Measurements from ENCODE around the gene PITPNC1. TPM values are rescaled to one million over a fixed set of nuclear protein-coding genes. Genes with fewer than 3 reads are reported as not detected.

Gene PITPNC1
- total RNA-seq, 1 donor = 25.7 TPM

DNA sequence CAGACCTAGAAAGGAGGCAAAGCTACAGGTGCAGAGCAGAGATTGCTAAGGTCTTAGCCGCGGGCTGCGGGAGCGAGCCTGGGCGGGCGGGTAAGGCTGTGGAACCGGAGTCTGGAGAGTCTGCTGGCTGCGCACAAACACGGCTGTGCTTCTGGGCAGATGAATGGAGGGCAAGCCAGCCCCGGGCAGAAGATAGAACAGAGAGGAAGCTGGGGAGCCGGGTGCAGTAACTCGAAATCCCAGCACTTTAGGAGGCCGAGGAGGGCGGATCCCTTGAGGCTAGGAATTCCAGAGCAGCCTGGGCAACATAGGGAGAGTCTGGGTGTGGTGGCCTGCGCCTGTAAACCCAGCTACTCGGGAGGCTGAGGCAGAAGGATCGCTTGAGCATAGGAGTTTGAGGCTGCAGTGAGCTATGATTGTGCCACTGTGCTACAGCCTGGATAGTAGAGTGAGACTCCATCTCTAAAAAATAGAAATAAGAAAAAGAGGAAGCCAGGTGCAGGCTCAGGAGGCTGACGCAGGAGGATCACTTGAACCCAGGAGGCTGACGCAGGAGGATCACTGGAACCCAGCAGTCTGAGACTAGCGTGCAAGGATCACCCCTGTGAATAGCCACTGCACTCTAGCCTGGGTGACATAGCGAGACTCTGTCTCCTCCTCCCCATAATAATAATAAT, 56.3 kb downstream of the PITPNC1 start:
- TF ChIP-seq, protein P1, sequence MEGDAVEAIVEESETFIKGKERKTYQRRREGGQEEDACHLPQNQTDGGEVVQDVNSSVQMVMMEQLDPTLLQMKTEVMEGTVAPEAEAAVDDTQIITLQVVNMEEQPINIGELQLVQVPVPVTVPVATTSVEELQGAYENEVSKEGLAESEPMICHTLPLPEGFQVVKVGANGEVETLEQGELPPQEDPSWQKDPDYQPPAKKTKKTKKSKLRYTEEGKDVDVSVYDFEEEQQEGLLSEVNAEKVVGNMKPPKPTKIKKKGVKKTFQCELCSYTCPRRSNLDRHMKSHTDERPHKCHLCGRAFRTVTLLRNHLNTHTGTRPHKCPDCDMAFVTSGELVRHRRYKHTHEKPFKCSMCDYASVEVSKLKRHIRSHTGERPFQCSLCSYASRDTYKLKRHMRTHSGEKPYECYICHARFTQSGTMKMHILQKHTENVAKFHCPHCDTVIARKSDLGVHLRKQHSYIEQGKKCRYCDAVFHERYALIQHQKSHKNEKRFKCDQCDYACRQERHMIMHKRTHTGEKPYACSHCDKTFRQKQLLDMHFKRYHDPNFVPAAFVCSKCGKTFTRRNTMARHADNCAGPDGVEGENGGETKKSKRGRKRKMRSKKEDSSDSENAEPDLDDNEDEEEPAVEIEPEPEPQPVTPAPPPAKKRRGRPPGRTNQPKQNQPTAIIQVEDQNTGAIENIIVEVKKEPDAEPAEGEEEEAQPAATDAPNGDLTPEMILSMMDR (IDR thresholded peaks at IDR 0.05; ENCODE audit: insufficient read depth, low read length) = no peak
- no peak overlapping the region for H3K4me3 ChIP-seq (ENCODE audit: low read depth, low read length)
- DNase-seq (ENCODE audit: low read depth) = no peak

DNA sequence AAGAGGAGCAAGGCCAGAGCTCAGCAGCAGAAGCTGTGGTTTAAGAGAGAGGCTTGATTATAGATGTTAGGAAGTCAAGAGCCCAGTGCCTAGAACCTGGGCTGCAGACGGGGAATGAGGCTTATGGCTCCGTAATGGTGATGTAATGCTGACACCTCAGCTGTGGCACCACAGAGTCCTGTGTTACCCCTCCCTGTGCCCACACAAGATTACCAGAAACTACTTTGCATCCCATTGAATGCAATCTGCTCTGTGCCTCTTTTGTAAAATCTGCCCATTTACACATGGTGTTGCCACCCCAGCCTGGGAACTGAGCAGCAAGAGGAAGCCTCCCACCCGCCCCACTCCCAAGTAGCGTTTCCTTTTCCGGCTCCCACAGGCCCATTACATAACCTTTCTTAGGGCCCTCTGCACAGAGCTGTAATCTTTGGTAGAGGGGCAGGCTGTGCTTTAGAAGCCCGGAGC, 57.0 kb downstream of the PITPNC1 start:
- TF ChIP-seq, protein P1 (IDR thresholded peaks at IDR 0.05; ENCODE audit: insufficient read depth, low read length) = no peak
- no peak for DNase-seq (ENCODE audit: low read depth)
- no peak overlapping the region for H3K4me3 ChIP-seq (ENCODE audit: low read depth, low read length)

DNA sequence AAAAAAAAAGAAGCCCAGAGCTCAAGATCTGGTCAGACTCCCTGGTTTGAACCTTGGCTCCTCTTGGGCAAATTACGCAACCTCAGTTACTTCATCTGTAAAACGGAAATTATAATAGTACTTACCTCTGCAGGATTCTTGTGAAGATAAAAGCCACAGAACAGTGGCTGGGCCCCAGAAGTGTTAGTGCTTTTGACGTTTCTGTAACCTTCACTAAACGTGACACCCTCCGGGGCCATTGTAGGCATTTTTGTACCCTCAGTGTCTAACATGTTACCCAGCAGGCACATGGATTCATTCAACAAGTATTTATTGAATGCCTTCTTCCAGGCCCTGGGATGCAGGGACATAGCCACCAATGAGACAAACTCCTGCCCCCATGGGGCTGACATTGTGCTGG, 58.0 kb downstream of the PITPNC1 start:
- TF ChIP-seq, protein P1 (IDR thresholded peaks at IDR 0.05; ENCODE audit: insufficient read depth, low read length) = no peak
- H3K4me3 ChIP-seq (ENCODE audit: low read depth, low read length) = no peak overlapping the region
- peak; percentile 29 for DNase-seq (ENCODE audit: low read depth)

DNA sequence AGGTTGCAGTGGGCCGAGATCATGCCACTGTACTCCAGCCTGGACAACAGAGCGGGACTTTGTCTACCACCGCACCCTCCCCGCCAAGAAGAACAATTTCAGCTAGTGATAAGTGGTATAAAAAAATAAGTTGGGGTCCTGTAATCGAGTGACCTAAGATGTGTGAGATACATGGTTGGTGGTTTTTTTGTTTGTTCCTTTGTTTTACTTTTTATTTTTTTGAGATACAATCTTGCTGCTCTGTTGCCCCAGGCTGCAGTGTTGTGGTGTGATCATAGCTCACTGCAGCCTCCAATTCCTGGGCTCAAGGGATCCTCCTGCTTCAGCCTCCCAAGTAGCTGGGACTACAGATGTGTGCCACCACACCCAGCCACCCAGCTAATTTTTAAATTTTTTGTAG, 58.7 kb downstream of the PITPNC1 start:
- H3K4me3 ChIP-seq (ENCODE audit: low read depth, low read length) = no peak overlapping the region
- TF ChIP-seq, protein P1 (IDR thresholded peaks at IDR 0.05; ENCODE audit: insufficient read depth, low read length) = no peak
- DNase-seq (ENCODE audit: low read depth) = no peak

DNA sequence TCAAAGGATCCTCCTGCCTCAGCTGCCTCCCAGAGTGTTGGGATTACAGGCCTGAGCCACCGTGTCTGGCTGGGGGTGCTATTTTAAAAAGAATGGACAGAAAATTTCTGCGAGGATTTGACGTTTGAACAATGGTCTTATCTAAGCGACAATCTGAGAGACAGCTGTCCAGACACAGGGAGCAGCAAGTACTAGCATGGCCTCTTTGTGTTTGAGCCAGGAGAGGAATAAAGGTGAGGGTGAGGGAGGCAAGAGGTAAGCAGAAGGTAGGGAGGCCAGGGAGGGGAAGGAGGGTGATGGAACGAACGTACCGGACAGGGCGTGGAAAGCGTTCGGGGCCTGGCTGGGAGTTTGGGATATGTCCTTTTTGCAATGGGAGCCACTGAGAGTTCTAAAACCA, 59.2 kb downstream of the PITPNC1 start:
- no peak for DNase-seq (ENCODE audit: low read depth)
- H3K4me3 ChIP-seq (ENCODE audit: low read depth, low read length) = no peak overlapping the region
- TF ChIP-seq, protein P1 (IDR thresholded peaks at IDR 0.05; ENCODE audit: insufficient read depth, low read length) = no peak

DNA sequence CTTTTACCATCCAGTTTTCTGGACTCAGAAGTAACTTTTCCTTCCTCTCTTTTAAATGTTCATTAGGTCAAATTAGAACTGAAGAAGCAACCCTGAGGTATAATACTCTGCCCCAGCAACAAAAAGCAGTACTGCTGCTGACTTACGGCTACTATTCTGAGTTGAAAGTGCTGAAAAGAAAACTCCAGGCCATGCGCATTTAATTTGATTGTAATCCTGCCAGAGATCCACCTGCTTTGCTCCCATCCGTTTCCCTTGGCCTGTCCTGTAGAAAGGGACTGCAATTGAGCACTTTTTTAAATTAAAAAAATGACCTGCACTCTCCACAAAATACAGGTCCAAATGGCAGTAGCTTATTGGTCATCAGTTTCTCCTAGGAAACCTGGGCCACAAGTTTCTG, 61.6 kb downstream of the PITPNC1 start:
- DNase-seq (ENCODE audit: low read depth) = no peak
- TF ChIP-seq, protein P1 (IDR thresholded peaks at IDR 0.05; ENCODE audit: insufficient read depth, low read length) = no peak
- H3K4me3 ChIP-seq (ENCODE audit: low read depth, low read length) = no peak overlapping the region

DNA sequence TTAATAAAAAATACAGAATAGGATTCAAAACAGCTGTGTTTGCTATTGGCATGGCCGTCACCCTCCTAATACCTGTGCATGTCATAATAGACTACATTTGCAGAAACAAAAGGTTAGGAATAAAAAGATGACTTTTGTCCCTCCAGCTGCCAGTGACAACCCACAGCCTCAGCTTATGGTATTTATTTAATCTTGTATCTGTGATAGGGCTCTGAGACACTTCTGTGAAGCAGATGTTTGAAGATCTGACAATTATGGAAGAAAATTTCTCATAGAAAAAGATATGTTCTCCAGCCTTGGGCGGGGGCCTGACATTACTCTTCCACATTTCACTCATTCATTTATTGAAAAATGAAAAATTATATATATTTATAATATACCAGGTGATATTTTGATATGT, 62.2 kb downstream of the PITPNC1 start:
- no peak overlapping the region for H3K4me3 ChIP-seq (ENCODE audit: low read depth, low read length)
- no peak for DNase-seq (ENCODE audit: low read depth)
- TF ChIP-seq, protein P1 (IDR thresholded peaks at IDR 0.05; ENCODE audit: insufficient read depth, low read length) = no peak

Measured in fibroblast of the aortic adventitia (primary cell).